Measurements from ENCODE around the gene NAT9. TPM values are rescaled to one million over a fixed set of nuclear protein-coding genes. Genes with fewer than 3 reads are reported as not detected.

The NAT9 gene
- total and polyA plus RNA-seq, 2 donors (not counting 3 experiments of a cell fraction or from before 2014, with no cell fraction given) = 39.3 to 44.8 TPM

DNA sequence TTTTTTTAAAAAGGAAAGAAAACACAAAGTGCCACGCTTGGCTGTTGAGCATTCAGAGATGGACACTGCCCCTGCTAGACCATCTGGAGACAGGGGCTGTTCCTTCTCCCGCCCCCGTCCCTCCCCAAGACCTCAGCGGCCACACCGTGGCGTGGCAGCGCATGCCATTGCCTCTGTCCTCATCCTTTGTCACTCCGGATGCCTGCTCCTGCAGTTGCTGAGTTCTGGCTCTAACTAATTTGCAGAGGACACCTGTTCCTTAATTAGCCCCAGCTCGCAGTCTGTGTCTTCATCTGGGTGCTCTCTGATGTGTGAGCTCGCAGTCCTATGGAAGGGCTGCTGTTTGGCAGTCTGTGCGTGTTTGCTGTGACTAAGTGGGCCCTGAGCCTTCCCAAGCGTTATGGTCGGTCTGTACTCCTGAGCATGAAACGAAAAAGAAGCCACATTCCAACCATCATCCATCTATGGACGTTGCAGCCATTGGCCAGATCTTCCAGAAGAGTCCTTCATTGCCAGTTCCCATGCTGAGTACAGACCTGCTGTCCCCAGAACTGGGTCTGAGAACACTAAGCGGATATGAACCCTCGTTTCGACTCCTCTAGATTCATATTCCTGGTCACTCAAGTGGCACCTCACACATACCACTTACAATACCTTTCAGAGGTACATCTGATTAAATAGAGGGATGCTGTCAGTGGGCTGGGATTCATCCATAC lies 40.9 kb upstream of the NAT9 start:
- CTCF ChIA-PET = interaction anchor here (0.7 to 1.1 kb wide), 4 partner anchors 39 to 45 kb away, joined by 3 to 5 read pairs (median 3); partner anchors contain the start of gene GRIN2C
- no peak overlapping the region for H3K9ac ChIP-seq (replicated peaks; ENCODE audit: extremely low read depth, insufficient read depth, low read length)
- no peak overlapping the region for H3K27ac ChIP-seq (ENCODE audit: insufficient read depth, low read depth, low read length)
- H3K9me1 ChIP-seq (replicated peaks; ENCODE audit: control insufficient read depth, extremely low read depth, insufficient read depth, low read length) = no peaks in the 10 kb centered on the region
- H3K9me3 ChIP-seq (replicated peaks; ENCODE audit: control insufficient read depth, insufficient read depth, low read length) = no peaks in the 10 kb centered on the region
- no peaks in the 10 kb centered on the region for H4K20me1 ChIP-seq (replicated peaks; ENCODE audit: control insufficient read depth, extremely low read depth, insufficient read depth, low read length)
- POLR2A ChIA-PET = no interaction called here
- no TSS peak for BruUV-seq (replicated peaks)
- peaks cover 0 to 9% of the 10 kb centered on the region in 2 experiments for H3K36me3 ChIP-seq (ENCODE audit: control insufficient read depth in 2 of 2, extremely low read depth in 1 of 2, insufficient read depth in 2 of 2, low read length in 2 of 2)
- no peaks in the 10 kb centered on the region for H3K27me3 ChIP-seq (ENCODE audit: control insufficient read depth in 2 of 2, insufficient read depth in 2 of 2, low read length in 2 of 2)
- dilution Hi-C loops (cut with MboI; ENCODE audit: extremely low pct_ligation_motif_present, low sequenced_read_pairs) = no loop called here
- no peak overlapping the region for H2AFZ ChIP-seq (ENCODE audit: low read depth, low read length)
- FAIRE-seq (no peak), DNase-seq (ENCODE audit: low read depth, low spot score) (no peak)
- no peaks in the 10 kb centered on the region for H3K4me1 ChIP-seq (ENCODE audit: control insufficient read depth, extremely low read depth, insufficient read depth, low read length)
- no peak for TF ChIP-seq JUN (IDR thresholded peaks at IDR 0.05; ENCODE audit: borderline replicate concordance, insufficient read depth, insufficient read length, low read depth)
- TF ChIP-seq, protein P1, sequence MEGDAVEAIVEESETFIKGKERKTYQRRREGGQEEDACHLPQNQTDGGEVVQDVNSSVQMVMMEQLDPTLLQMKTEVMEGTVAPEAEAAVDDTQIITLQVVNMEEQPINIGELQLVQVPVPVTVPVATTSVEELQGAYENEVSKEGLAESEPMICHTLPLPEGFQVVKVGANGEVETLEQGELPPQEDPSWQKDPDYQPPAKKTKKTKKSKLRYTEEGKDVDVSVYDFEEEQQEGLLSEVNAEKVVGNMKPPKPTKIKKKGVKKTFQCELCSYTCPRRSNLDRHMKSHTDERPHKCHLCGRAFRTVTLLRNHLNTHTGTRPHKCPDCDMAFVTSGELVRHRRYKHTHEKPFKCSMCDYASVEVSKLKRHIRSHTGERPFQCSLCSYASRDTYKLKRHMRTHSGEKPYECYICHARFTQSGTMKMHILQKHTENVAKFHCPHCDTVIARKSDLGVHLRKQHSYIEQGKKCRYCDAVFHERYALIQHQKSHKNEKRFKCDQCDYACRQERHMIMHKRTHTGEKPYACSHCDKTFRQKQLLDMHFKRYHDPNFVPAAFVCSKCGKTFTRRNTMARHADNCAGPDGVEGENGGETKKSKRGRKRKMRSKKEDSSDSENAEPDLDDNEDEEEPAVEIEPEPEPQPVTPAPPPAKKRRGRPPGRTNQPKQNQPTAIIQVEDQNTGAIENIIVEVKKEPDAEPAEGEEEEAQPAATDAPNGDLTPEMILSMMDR (IDR thresholded peaks at IDR 0.05; ENCODE audit: extremely low read depth in 1 of 2, insufficient read depth in 1 of 2, low read depth in 1 of 2, low read length in 2 of 2) = no peak
- TF ChIP-seq, protein P2, sequence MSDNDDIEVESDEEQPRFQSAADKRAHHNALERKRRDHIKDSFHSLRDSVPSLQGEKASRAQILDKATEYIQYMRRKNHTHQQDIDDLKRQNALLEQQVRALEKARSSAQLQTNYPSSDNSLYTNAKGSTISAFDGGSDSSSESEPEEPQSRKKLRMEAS (IDR thresholded peaks at IDR 0.05; ENCODE audit: insufficient read depth, insufficient read length) = no peak
- TF ChIP-seq MYC (IDR thresholded peaks at IDR 0.05; ENCODE audit: low read depth, low read length) = no peak
- intact Hi-C loops (cut with micrococcal nuclease) = no loop called here
- H3K4me3 ChIP-seq (replicated peaks in 1 of 3; ENCODE audit: insufficient read depth in 1 of 3, low read depth in 1 of 3, low read length in 3 of 3) = no peak overlapping the region
- no peaks in the 10 kb centered on the region for H3K79me2 ChIP-seq (ENCODE audit: control insufficient read depth, insufficient read depth, low read length)
- H3K4me2 ChIP-seq (ENCODE audit: insufficient read depth, low read length) = no peak overlapping the region

Measured in endothelial cell of umbilical vein (primary cell).